Adrenal gland (tissue), 12 donors: ENCODE results near the gene PELI1. TPM values are rescaled to one million over a fixed set of nuclear protein-coding genes. Genes with fewer than 3 reads are reported as not detected.

ENCODE experiments used
- DNase-seq, 7 donors: peaks; one replicate each; pipeline ENCODE4 v3.0.0-alpha.2; 2019 to 2020
- H3K27ac ChIP-seq, 5 donors: fragments of 200-600 bp; sonication (generic) in 4 of 5; 1 replicate in 3 of 5; 2 replicates in 2 of 5; pipeline versions ENCODE4 v1.5.1 to v1.8.0; 2016 to 2020; ENCODE audit warnings: mild to moderate bottlenecking in 1 of 5
- H3K27me3 ChIP-seq: fragments of 200-600 bp; 2 replicates; pipeline ENCODE4 v1.8.0; 2021
- H3K36me3 ChIP-seq, 2 donors: fragments of 200-600 bp; replicated peaks in 1 of 2; 1 replicate in 1 of 2; 2 replicates in 1 of 2; pipeline versions ENCODE4 v1.5.1 to v1.8.0; 2018 to 2022
- H3K4me1 ChIP-seq, 2 donors: fragments of 200-600 bp; replicated peaks in 1 of 2; 1 replicate in 1 of 2; 2 replicates in 1 of 2; pipeline versions ENCODE4 v1.5.1 to v1.8.0; 2018 to 2021
- H3K4me3 ChIP-seq, 4 donors: fragments of 200-600 bp; sonication (generic) in 3 of 4; one replicate each; pipeline ENCODE4 v1.5.1; 2016 to 2018
- H3K9me3 ChIP-seq, 3 donors: fragments of 200-600 bp; sonication (generic) in 1 of 3; replicated peaks in 1 of 3; 1 replicate in 2 of 3; 2 replicates in 1 of 3; pipeline versions ENCODE4 v1.5.1 to v1.8.0; 2016 to 2021
- CTCF ChIP-seq, 6 experiments: fragments of 450-650 bp in 4 of 6; fragments of 200-600 bp in 2 of 6; sonication (generic) in 1 of 6; IDR thresholded peaks; 1 replicate in 5 of 6; 2 replicates in 1 of 6; pipeline versions ENCODE4 v1.5.1 to v1.8.0; 2016 to 2021; ENCODE audit warnings: antibody characterized with exemption in 6 of 6, mild to moderate bottlenecking in 2 of 6, moderate library complexity in 1 of 6
- POLR2A ChIP-seq, 2 donors: fragments of 450-650 bp; IDR thresholded peaks; one replicate each; pipeline ENCODE4 v1.6.1; 2017; ENCODE audit warnings: antibody characterized with exemption in 2 of 2, mild to moderate bottlenecking in 2 of 2, moderate library complexity in 1 of 2
- WGBS, 4 donors: extraction: QIAGEN DNeasy Blood & Tissue Kit in 2 of 4; methylation state at CpG; one replicate each; pipeline versions ENCODE4 v1.1.5 to v1.1.7; 2013 to 2017; 5-methylcytosine and 5-hydroxymethylcytosine counted together
- intact Hi-C, 2 donors: fragments of 100-400 bp; cut with DNase I; formaldehyde crosslinking; loops; one replicate each; pipeline versions ENCODE4 v1.14.1 to v1.15.0; 2022 to 2023
- polyA plus RNA-seq, 3 donors: library from polyadenylated mRNA; stranded (reverse); fragments of 200-250 nt in 2 of 3; fragments of 350-450 nt in 1 of 3; fragmentation: Illumina TruSeq in 1 of 3; extraction: RNeasy Lipid Tissue Mini Kit (QIAGEN cat#74804) in 1 of 3; gene quantifications; one replicate each; pipeline ENCODE4 v1.2.3, GENCODE V29; 2013 to 2014
- total RNA-seq, 9 donors: library from RNA; depleted of rRNA in 4 of 9; stranded (reverse); fragments of >200 nt in 4 of 9; fragments of 120-200 nt in 1 of 9; fragmentation: NEBNext Ultra II Directional in 1 of 9; extraction: Animal tissue kit (Norgen Biotek cat#: 25700) in 1 of 9; gene quantifications; one replicate each; pipeline versions ENCODE4 v1.1.0 to v1.2.4, GENCODE V29; 2013 to 2023
- donor health status: healthy with polysubstance abuse.
- donor health status: Bipolar disorder and iron deficiency.
- donor health status: DM: yes; HTN: yes; CAD: no.
- donor health status: DM: no; HTN: no; CAD: no.
- donor health status: DM: no; HTN: no; CAD: no.
- donor health status: DM: yes; HTN: yes; CAD: no.

The PELI1 gene
- total and polyA plus RNA-seq, 12 donors = 6.3 to 32.9 (median 13.7) TPM

- Histone ChIP-seq H3K9me3 (no peaks in the 10 kb centered on the region), H3K36me3 (peaks cover 0 to 10% of the 10 kb centered on the region in 2 donors), H3K27ac (no peak overlapping the region), H3K4me3 (no peak overlapping the region), H3K4me1 (peaks cover 0 to 24% of the 10 kb centered on the region in 2 donors), H3K27me3 (no peaks in the 10 kb centered on the region)
- WGBS, 4 donors = 92 to 97% (median 93%) methylated on average over 2 of the region's 2 CpGs
- intact Hi-C loops = no loop called here
- DNase-seq = no peak
- TF ChIP-seq CTCF (IDR thresholded peaks at IDR 0.05) (no peak), POLR2A (IDR thresholded peaks at IDR 0.05) (no peak)
Observed at GRCh38 chr2:64111426-64111825, 32.8 kb downstream of the PELI1 start.

- no peak for DNase-seq
- intact Hi-C loops = no loop called here
- Histone ChIP-seq H3K36me3 (peaks cover 0 to 10% of the 10 kb centered on the region in 2 donors), H3K9me3 (no peaks in the 10 kb centered on the region), H3K27me3 (no peaks in the 10 kb centered on the region), H3K27ac (no peak overlapping the region), H3K4me1 (peaks cover 5 to 18% of the 10 kb centered on the region in 2 donors), H3K4me3 (no peak overlapping the region)
- TF ChIP-seq CTCF (IDR thresholded peaks at IDR 0.05) = no peak
- TF ChIP-seq POLR2A (IDR thresholded peaks at IDR 0.05) = no peak
- 81 to 94% (median 87%) methylated on average over 2 to 3 of the region's 3 CpGs for WGBS, 4 donors
Observed at GRCh38 chr2:64108666-64109241, 35.5 kb downstream of the PELI1 start.

GRCh38 chr2:64106481-64106880 is 37.7 kb downstream of the PELI1 start:
- Histone ChIP-seq H3K36me3 (peaks cover 0 to 10% of the 10 kb centered on the region in 2 donors), H3K27me3 (no peaks in the 10 kb centered on the region), H3K9me3 (no peaks in the 10 kb centered on the region), H3K4me3 (no peak overlapping the region), H3K27ac (no peak overlapping the region), H3K4me1 (peaks cover 5 to 9% of the 10 kb centered on the region in 2 donors)
- DNase-seq = no peak
- intact Hi-C loops = no loop called here
- TF ChIP-seq POLR2A (IDR thresholded peaks at IDR 0.05) (no peak), CTCF (IDR thresholded peaks at IDR 0.05) (no peak)
- 90 to 97% (median 95%) methylated on average over 3 of the region's 3 CpGs for WGBS, 4 donors

GRCh38 chr2:64105670-64106461 is 38.4 kb downstream of the PELI1 start:
- intact Hi-C loops = no loop called here
- 82 to 87% (median 85%) methylated on average over 5 of the region's 5 CpGs for WGBS, 4 donors
- no peak for DNase-seq
- H3K4me1 ChIP-seq = peaks cover 5 to 9% of the 10 kb centered on the region in 2 donors
- H3K36me3 ChIP-seq = peaks cover 0 to 10% of the 10 kb centered on the region in 2 donors
- H3K27me3 ChIP-seq = no peaks in the 10 kb centered on the region
- H3K4me3 ChIP-seq = no peak overlapping the region
- TF ChIP-seq POLR2A (IDR thresholded peaks at IDR 0.05) (no peak), CTCF (IDR thresholded peaks at IDR 0.05) (no peak)
- H3K27ac ChIP-seq = no peak overlapping the region
- H3K9me3 ChIP-seq = no peaks in the 10 kb centered on the region
